Hepatocyte (in vitro differentiated cells): ENCODE data around the gene CCDC93.

Experiments
- CTCF ChIP-seq: fragments of 200-600 bp; sonication (generic); IDR thresholded peaks from 2 replicates; pipeline ENCODE4 v1.5.1; 2016; ENCODE audit warnings: antibody characterized with exemption, mild to moderate bottlenecking; ENCODE audit not compliant: poor library complexity
- EZH2 ChIP-seq: fragments of 200-600 bp; sonication (generic); IDR thresholded peaks from 2 replicates; pipeline ENCODE4 v1.6.1; 2016; ENCODE audit warnings: antibody characterized with exemption, mild to moderate bottlenecking, borderline replicate concordance
- EZH2phosphoT487 ChIP-seq: fragments of 200-600 bp; sonication (generic); IDR thresholded peaks from one replicate; pipeline ENCODE4 v1.6.1; 2018; ENCODE audit warnings: antibody characterized with exemption, mild to moderate bottlenecking, low read depth, moderate library complexity; ENCODE audit not compliant: unreplicated experiment, severe bottlenecking

GRCh38 chr2:118032169-118033013 is 18.5 kb upstream of the CCDC93 start:
- TF ChIP-seq CTCF (peak; percentile 68), EZH2 (no peak), EZH2phosphoT487 (no peak)
